NCI-H345 (cell line): ENCODE measurements around the gene NYNRIN.

Source experiments
- DNase-seq: peaks from one replicate; lab custom pipeline; 2025; lab: John Stamatoyannopoulos, UW

Gene NYNRIN

DNA sequence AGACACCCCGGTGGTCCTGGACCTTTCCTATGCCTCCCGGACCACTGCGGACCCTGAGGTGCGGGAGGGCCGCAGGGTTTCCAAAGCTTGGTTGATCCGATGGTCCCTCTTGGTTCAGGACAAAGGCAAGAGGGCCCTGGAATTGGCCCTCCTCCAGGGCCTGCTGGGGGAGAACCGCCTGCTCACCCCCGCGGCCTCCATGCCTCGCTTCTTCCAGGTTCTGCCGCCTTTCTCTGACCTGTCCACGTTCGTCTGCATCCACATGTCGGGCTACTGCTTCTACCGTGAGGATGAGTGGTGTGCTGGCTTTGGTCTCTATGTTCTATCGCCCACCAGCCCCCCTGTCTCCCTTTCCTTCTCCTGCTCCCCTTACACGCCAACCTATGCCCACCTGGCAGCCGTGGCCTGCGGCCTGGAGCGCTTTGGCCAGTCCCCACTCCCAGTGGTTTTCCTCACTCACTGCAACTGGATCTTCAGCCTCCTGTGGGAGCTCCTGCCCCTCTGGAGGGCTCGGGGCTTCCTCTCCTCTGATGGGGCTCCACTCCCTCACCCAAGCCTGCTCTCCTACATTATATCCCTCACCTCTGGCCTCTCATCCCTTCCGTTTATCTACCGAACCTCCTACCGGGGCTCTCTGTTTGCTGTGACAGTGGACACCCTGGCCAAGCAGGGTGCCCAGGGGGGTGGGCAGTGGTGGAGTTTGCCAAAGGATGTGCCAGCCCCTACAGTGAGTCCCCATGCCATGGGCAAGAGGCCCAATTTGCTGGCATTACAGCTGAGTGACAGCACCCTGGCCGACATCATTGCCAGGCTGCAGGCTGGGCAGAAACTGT, 16.8 kb downstream of the NYNRIN start:
- no peak for DNase-seq

DNA sequence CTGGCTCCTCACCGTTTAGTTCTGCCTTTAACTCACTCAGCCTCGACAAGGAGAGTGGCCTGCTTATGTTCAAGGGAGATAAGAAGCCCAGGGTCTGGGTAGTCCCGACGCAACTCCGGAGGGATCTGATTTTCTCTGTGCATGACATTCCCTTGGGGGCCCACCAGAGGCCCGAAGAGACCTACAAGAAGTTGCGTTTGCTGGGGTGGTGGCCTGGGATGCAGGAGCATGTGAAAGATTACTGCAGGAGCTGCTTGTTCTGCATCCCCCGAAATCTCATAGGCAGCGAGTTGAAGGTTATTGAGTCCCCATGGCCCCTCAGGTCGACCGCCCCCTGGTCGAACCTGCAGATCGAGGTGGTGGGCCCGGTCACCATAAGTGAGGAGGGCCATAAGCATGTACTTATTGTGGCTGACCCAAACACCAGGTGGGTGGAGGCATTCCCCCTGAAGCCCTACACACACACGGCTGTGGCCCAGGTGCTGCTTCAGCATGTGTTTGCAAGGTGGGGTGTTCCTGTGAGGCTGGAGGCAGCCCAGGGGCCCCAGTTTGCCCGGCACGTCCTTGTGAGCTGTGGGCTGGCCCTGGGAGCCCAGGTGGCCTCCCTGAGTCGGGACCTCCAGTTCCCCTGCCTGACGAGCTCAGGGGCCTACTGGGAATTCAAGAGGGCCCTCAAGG, 17.6 kb downstream of the NYNRIN start:
- DNase-seq: no peak

DNA sequence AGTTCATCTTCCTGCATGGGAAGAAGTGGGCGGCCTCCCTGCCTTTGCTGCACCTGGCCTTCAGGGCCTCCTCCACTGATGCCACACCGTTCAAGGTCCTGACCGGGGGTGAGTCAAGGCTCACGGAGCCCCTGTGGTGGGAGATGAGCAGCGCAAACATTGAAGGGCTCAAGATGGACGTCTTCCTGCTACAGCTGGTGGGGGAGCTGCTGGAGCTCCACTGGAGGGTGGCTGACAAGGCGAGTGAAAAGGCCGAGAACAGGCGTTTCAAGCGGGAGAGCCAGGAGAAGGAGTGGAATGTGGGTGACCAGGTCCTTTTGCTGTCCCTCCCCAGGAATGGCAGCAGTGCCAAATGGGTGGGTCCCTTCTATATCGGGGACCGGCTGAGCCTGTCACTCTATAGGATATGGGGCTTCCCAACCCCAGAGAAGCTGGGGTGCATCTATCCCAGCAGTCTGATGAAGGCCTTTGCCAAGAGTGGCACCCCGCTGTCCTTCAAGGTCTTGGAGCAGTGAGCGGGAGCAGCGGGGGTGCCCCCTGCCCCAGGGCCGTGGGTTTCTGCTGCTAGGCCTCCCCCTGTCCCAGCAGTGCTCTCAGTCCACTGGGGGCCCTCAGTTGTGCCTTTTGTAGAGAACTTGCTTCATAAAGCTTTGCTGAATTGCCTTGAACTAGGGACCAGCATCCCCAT, 18.3 kb downstream of the NYNRIN start:
- DNase-seq: no peak

- DNase-seq: no peak
These were observed 19.2 kb downstream of the NYNRIN start for GRCh38 chr14:24417832-24418491.

- DNase-seq: no peak
These were observed 19.7 kb downstream of the NYNRIN start for GRCh38 chr14:24418492-24418873.

- DNase-seq: no peak
These were observed 23.5 kb downstream of the NYNRIN start for GRCh38 chr14:24422261-24422660.

DNA sequence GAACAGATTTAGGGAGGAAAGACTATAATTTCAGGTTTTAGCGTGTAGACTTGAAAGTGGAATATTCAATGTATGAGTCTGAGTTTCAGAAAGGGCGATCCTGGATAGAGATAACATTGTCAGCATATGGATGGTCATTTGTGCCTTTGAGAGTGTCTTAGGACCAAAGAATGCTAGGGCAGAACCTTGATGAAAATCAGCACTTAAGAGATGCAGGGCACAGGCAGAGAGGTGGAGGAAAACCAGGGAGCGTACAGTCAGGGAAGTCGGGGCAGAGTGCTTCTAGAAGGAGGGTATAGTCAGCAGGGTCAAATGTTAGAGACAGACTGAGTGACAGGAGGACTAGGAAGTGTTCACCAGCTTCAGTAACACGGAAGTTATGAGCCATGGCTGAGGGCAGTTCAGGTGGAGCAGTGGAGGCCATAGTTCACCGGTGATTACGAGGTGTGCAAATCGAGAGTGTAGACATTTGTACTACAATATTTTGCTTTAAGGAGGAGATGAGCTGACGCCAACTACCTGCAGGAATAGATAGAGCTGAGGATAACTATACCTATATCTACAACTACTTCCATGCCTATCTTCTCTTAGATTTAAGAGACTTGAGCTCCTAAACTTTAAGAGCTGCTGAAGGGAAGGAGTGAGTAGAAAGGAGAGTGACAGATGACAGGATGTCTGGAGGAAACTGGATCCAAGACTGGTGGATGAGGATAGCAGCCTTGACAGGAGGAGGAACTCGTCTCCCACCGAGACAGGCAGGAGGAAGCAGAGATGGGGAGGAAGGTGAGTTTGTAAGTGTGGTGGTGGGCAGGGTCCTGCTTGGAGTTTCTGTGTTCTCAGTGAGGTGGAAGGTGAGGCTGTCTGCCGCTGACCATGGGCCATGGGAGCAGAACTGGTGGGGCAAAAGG, 24.1 kb downstream of the NYNRIN start:
- no peak for DNase-seq

DNA sequence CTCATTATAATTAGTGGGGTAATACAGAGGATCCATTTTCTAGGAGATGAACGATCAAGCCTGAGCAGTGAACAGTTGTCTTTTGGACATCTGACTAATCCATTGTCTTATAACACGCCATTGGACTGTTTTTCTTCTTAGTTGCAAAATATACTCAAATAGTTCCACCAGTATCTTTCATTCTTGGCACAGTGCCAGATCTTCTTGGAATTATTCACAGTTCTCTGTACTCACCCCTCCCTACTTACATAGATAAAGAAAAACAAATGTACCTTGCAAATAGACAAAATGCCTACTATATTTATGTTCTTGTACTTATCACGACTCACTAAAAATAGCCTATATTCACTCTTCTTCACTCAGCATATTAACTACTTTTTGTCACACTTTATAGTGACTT, 26.9 kb downstream of the NYNRIN start:
- peak; percentile 39 for DNase-seq

- DNase-seq: no peak
These were observed 27.5 kb downstream of the NYNRIN start for GRCh38 chr14:24426150-24426911.

- no peak for DNase-seq
These were observed 28.2 kb downstream of the NYNRIN start for GRCh38 chr14:24426912-24427536.

- no peak for DNase-seq
These were observed 29.0 kb downstream of the NYNRIN start for GRCh38 chr14:24427537-24428508.

GRCh38 chr14:24428628-24429394, 30.0 kb downstream of the NYNRIN start:
- no peak for DNase-seq

DNA sequence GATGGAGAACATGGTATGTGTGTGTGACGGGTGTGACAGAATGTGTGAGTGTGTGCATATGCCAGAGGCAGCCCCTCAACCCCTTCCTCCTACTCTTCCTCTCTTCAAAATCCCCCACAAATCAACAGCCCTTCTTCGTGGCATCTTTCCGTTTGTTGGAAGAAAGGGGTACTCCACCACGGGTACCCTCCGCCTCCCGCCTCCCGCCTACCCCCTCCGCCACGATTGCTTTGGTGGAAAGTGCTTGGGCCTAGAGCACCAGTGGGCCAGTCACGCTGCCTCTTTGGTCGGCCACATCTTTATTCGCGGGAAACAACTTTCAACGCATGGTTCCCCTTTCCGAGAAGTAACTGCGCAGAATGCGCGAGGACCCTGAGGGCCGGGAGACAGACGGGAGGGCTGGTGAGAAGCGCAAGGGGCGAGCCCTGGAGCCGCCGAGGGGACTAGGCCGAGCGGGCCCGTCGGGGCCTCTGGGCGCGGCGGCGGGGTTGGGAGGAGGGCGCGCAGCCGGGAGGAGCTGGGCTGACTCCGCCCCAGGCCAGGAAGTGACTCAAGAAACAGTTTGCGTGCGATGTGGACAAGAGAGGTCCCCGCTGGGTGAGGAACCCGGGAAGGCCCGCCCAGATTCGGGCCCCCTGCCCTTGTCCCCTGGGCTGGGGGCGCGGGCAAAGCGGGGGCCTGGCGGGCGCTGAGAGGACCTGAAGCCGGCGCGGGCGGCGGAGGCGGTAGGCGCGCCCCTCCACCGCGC, 30.8 kb downstream of the NYNRIN start, which contains the start of the genes CBLN3 and KHNYN:
Gene CBLN3, minus strand, starts transcription at position 274 of the 748 bp plus-strand sequence. CDS start 614 bp downstream, outside the sequence.
Gene KHNYN, plus strand, starts transcription at position 560 of the 748 bp plus-strand sequence. CDS start 777 bp downstream, outside the sequence.
- DNase-seq: peak; percentile 69

- peak; percentile 48 for DNase-seq
These were observed 31.4 kb downstream of the NYNRIN start for GRCh38 chr14:24430143-24430681.

GRCh38 chr14:24430682-24431568, 32.1 kb downstream of the NYNRIN start:
- DNase-seq: no peak
